ENCODE data around the gene RAB3A. TPM values are rescaled to one million over a fixed set of nuclear protein-coding genes. Genes with fewer than 3 reads are reported as not detected.

Gene RAB3A
- total RNA-seq, 1 experiment from 2014 or later = 0.68 TPM

DNA sequence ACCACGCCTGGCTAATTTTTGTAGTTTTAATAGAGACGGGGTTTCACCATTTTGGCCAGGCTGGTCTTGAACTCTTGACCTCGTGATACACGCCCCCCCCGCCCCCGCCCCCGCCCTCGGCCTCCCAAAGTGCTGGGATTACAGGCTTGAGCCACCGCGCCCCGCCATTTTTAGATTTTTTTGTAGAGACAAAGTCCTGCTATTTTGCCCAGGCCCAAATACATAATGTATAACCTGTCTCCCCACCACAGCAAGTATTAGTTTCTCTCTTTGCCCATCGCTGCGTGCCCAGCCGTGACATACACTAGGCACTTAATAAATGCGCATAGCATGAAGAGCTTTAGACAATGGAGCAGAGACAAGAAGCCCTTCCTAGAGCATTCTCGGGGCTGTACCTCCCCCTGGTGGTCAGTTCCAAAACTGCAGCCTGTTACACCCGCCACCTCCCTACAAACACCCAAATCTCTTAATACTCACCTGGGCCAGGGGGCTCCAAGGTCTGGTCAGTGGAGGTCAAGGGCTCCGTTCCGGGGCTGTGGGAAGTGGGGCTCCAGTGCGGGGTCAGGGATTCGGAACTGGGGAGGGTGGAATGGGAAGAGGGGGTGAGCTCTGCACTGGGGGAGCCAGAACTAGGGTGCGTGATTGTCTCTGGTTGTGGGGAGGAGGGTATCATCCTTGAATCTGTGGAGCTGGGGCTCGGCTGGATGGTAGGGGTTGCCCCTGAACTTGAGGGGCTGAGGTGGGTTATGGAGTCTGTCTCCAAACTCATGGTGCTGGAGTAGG, 47.9 kb upstream of the RAB3A start:
- Mint-ChIP-seq H3K9me3 (ENCODE audit: unreplicated experiment) (no peaks in the 10 kb centered on the region), H3K4me3 (ENCODE audit: unreplicated experiment) (no peak overlapping the region), H3K27me3 (ENCODE audit: insufficient read depth, unreplicated experiment) (no peaks in the 10 kb centered on the region), H3K4me1 (ENCODE audit: insufficient read depth, unreplicated experiment) (no peaks in the 10 kb centered on the region), H3K27ac (ENCODE audit: low read depth, unreplicated experiment) (no peak overlapping the region), H3K36me3 (ENCODE audit: insufficient read depth, unreplicated experiment) (no peaks in the 10 kb centered on the region)
- CTCF ChIA-PET = interaction anchor here (0.6 to 3.7 kb wide), 33 partner anchors 10 to 741 kb away, joined by 3 to 47 read pairs (median 5); partner anchors contain the start of gene IQCN
- BruUV-seq (replicated peaks) = no TSS peak
- POLR2A ChIA-PET = interaction anchor here (1.3 to 4.5 kb wide), 4 partner anchors 29 to 83 kb away, joined by 3 to 34 read pairs (median 9); partner anchors contain the start of genes JUND, MPV17L2 and RAB3A
- TF ChIP-seq, protein P1, sequence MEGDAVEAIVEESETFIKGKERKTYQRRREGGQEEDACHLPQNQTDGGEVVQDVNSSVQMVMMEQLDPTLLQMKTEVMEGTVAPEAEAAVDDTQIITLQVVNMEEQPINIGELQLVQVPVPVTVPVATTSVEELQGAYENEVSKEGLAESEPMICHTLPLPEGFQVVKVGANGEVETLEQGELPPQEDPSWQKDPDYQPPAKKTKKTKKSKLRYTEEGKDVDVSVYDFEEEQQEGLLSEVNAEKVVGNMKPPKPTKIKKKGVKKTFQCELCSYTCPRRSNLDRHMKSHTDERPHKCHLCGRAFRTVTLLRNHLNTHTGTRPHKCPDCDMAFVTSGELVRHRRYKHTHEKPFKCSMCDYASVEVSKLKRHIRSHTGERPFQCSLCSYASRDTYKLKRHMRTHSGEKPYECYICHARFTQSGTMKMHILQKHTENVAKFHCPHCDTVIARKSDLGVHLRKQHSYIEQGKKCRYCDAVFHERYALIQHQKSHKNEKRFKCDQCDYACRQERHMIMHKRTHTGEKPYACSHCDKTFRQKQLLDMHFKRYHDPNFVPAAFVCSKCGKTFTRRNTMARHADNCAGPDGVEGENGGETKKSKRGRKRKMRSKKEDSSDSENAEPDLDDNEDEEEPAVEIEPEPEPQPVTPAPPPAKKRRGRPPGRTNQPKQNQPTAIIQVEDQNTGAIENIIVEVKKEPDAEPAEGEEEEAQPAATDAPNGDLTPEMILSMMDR (IDR thresholded peaks at IDR 0.05; ENCODE audit: unreplicated experiment) = peak; percentile 89
- intact Hi-C loops (cut with micrococcal nuclease) = loop anchor here (1.0 to 5.0 kb wide), 6 partner anchors 43 to 244 kb away; partner anchors contain the start of genes ARRDC2, MAST3 and RAB3A
- DNase-seq (ENCODE audit: unreplicated experiment) = peak; percentile 76

DNA sequence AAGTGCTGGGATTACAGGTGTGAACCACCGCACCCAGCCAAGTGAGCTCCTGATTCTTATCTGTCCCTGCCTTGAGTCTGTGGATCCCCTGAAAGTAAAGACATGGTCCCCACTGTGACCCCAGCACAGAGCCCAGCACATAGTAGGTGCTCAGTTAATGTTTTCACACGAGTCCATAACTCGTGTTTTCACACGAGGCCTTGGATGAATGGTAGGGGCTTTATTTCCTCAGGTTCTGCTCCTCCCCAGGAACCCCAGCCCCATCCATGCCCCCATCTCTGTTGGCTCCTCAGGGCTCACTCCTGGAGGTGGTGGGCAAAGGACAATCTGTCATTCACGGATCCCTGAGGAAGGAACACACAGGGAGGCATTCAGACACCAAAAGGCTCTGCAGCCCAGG, 46.0 kb upstream of the RAB3A start:
- TF ChIP-seq, protein P1 (IDR thresholded peaks at IDR 0.05; ENCODE audit: unreplicated experiment) = no peak
- POLR2A ChIA-PET = interaction anchor here (1.0 to 1.4 kb wide), 2 partner anchors 26 to 58 kb away, joined by 3 read pairs; no protein-coding TSS in a partner anchor
- Mint-ChIP-seq H3K4me3 (ENCODE audit: unreplicated experiment) (no peak overlapping the region), H3K27me3 (ENCODE audit: insufficient read depth, unreplicated experiment) (no peaks in the 10 kb centered on the region), H3K27ac (ENCODE audit: low read depth, unreplicated experiment) (no peak overlapping the region), H3K4me1 (ENCODE audit: insufficient read depth, unreplicated experiment) (no peaks in the 10 kb centered on the region), H3K9me3 (ENCODE audit: unreplicated experiment) (no peaks in the 10 kb centered on the region), H3K36me3 (ENCODE audit: insufficient read depth, unreplicated experiment) (no peaks in the 10 kb centered on the region)
- CTCF ChIA-PET = interaction anchor here (0.6 to 3.1 kb wide), 15 partner anchors 9 to 241 kb away, joined by 3 to 13 read pairs (median 3); partner anchors contain the start of gene IQCN
- intact Hi-C loops (cut with micrococcal nuclease) = loop anchor here (5.0 kb wide), 2 partner anchors 153 to 243 kb away; partner anchors contain the start of genes ARRDC2 and MAST3
- BruUV-seq (replicated peaks) = no TSS peak
- DNase-seq (ENCODE audit: unreplicated experiment) = no peak

DNA sequence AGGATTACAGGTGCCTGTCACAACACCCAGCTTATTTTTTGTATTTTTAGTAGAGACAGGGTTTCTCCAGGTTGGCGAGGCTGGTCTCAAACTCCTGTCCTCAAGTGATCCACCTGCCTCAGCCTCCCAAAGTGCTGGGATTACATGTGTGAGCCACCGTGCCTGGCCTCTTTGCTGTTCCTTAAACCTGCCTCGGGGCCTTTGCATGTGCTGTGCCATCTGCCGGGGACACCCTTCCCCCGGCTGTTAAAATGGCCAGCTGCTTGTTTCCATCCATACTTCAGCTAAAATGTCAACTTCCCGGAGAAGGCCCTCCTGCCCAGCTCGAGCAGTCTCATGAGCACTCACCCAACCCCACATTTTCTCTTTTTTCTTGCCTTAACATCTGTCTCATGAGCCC, 41.5 kb upstream of the RAB3A start:
- BruUV-seq (replicated peaks) = no TSS peak
- no peak overlapping the region for H3K4me3 Mint-ChIP-seq (ENCODE audit: unreplicated experiment)
- H3K27me3 Mint-ChIP-seq (ENCODE audit: insufficient read depth, unreplicated experiment) = peaks cover 20% of the 10 kb centered on the region
- intact Hi-C loops (cut with micrococcal nuclease) = no loop called here
- TF ChIP-seq, protein P1 (IDR thresholded peaks at IDR 0.05; ENCODE audit: unreplicated experiment) = no peak
- DNase-seq (ENCODE audit: unreplicated experiment) = no peak
- H3K9me3 Mint-ChIP-seq (ENCODE audit: unreplicated experiment) = no peaks in the 10 kb centered on the region
- ChIA-PET POLR2A (interaction anchor here (1.5 kb wide), 1 partner anchor 52 kb away, joined by 4 read pairs; the partner anchor contains the start of gene MPV17L2), CTCF (interaction anchor here (0.6 to 0.9 kb wide), 3 partner anchors 36 to 349 kb away, joined by 3 to 7 read pairs (median 4); no protein-coding TSS in a partner anchor)
- no peak overlapping the region for H3K27ac Mint-ChIP-seq (ENCODE audit: low read depth, unreplicated experiment)
- H3K4me1 Mint-ChIP-seq (ENCODE audit: insufficient read depth, unreplicated experiment) = no peaks in the 10 kb centered on the region
- H3K36me3 Mint-ChIP-seq (ENCODE audit: insufficient read depth, unreplicated experiment) = no peaks in the 10 kb centered on the region

DNA sequence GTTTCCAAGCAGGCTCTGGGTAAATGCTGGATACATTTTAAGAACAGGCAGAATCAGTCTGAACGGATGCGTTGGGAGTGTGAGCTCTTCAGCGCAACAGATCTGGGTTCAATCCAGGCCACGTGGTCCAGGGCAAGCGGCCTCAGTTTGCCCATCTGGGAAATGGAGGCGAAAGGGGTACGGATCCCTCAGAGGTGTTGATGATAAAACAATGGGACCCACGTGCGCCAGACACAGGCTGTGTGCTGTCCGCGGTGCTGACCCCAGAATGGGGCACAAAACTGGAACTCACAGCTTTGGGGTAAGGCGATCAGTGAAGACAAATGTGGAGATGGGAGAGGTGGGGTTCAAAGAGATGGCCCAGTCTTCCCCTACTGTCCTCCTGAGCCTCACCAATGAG, 35.5 kb upstream of the RAB3A start:
- TF ChIP-seq, protein P1 (IDR thresholded peaks at IDR 0.05; ENCODE audit: unreplicated experiment) = no peak
- Mint-ChIP-seq H3K9me3 (ENCODE audit: unreplicated experiment) (no peaks in the 10 kb centered on the region), H3K27ac (ENCODE audit: low read depth, unreplicated experiment) (no peak overlapping the region), H3K27me3 (ENCODE audit: insufficient read depth, unreplicated experiment) (peaks cover 46% of the 10 kb centered on the region), H3K36me3 (ENCODE audit: insufficient read depth, unreplicated experiment) (no peaks in the 10 kb centered on the region), H3K4me3 (ENCODE audit: unreplicated experiment) (no peak overlapping the region), H3K4me1 (ENCODE audit: insufficient read depth, unreplicated experiment) (no peaks in the 10 kb centered on the region)
- CTCF ChIA-PET = interaction anchor here (1.1 to 1.3 kb wide), 2 partner anchors 13 to 83 kb away, joined by 3 to 11 read pairs; partner anchors contain the start of gene LSM4
- DNase-seq (ENCODE audit: unreplicated experiment) = no peak
- BruUV-seq (replicated peaks) = no TSS peak
- POLR2A ChIA-PET = interaction anchor here (0.6 to 1.1 kb wide), 2 partner anchors 42 to 102 kb away, joined by 3 to 4 read pairs; partner anchors contain the start of gene JUND
- intact Hi-C loops (cut with micrococcal nuclease) = no loop called here

Measured in MCF 10A (cell line).